ENCODE results near the gene SRBD1. TPM values are rescaled to one million over a fixed set of nuclear protein-coding genes. Genes with fewer than 3 reads are reported as not detected.

Gene SRBD1, protein sequence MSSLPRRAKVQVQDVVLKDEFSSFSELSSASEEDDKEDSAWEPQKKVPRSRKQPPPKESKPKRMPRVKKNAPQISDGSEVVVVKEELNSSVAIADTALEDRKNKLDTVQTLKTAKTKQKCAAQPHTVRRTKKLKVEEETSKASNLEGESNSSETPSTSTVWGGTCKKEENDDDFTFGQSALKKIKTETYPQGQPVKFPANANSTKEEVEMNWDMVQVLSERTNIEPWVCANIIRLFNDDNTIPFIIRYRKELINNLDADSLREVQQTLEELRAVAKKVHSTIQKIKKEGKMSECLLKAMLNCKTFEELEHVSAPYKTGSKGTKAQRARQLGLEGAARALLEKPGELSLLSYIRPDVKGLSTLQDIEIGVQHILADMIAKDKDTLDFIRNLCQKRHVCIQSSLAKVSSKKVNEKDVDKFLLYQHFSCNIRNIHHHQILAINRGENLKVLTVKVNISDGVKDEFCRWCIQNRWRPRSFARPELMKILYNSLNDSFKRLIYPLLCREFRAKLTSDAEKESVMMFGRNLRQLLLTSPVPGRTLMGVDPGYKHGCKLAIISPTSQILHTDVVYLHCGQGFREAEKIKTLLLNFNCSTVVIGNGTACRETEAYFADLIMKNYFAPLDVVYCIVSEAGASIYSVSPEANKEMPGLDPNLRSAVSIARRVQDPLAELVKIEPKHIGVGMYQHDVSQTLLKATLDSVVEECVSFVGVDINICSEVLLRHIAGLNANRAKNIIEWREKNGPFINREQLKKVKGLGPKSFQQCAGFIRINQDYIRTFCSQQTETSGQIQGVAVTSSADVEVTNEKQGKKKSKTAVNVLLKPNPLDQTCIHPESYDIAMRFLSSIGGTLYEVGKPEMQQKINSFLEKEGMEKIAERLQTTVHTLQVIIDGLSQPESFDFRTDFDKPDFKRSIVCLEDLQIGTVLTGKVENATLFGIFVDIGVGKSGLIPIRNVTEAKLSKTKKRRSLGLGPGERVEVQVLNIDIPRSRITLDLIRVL
- 16.1 and 18.6 TPM in 2 replicates for total RNA-seq

GRCh38 chr2:45611020-45611859, at the start of gene SRBD1:
TSS of gene SRBD1 (minus strand) at chr2:45611267. CDS start at chr2:45605441, 5,826 bp downstream.

DNA sequence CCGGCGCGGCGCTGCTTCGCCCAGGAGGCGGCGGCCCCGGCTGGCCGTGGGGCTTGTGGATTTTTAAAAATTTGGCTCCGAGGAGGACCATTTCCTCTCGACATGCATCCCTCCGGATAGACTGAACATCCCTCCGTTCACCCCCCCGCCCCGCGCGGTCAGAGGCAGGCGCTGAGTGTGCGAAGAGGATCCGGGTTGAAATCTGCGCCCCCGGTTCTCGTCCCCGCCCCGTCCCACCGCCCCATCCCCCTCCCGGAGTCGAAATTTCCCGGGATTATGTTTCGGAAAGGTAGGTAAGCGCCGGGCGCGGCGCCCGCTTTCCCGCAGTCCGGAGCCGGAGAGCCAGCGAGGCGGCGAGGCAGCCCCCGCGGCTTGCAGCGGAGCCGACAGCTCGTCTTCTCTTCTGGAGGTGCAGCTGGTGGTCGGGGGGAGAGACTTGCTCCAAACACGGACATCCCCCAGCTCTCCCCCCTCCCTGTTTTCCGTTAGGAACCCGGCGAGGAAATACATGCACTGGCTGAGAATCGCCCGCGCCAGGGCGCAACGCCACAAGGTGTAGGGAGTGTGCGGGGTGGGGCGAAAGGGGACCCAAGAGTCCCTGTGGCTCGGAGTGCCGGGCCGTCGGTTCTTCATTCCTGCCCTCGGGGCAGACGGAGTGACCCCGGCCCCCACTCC, 40.5 kb upstream of the SRBD1 start, which contains the start of gene PRKCE:
Gene PRKCE, plus strand, starts transcription at position 261 of the 675 bp plus-strand sequence.

Other genes starting within 250 kb of the SRBD1 start
- gene PRKCE, start 40.4 kb upstream of the SRBD1 start, total RNA-seq, result 4.6 and 9.8 TPM in 2 replicates

All from myometrial cell (primary cell).